H9 (cell line): ENCODE measurements around the gene RALGPS2. TPM values are rescaled to one million over a fixed set of nuclear protein-coding genes. Genes with fewer than 3 reads are reported as not detected.
"Not testable (repeated sequence)": the region's sequence is repeated elsewhere in the genome, so short reads cannot be mapped to it uniquely, and the experiment has no call there.

ENCODE experiments used
- DNase-seq: peaks from one replicate; pipeline ENCODE4 v3.0.0-alpha.2; 2017
- H2AFZ ChIP-seq: one replicate; pipeline ENCODE4 v1.6.1; 2013; ENCODE audit warnings: mild to moderate bottlenecking, low read length, control low read depth, moderate library complexity
- H2AK5ac ChIP-seq: 2 replicates; pipeline ENCODE4 v1.6.1; 2013; ENCODE audit warnings: low read length, control low read depth, mixed read lengths; ENCODE audit not compliant: insufficient read length
- H2BK120ac ChIP-seq: one replicate; pipeline ENCODE4 v1.6.1; 2013; ENCODE audit warnings: low read depth, mild to moderate bottlenecking, low read length, control low read depth, inconsistent platforms; ENCODE audit not compliant: poor library complexity, severe bottlenecking
- H2BK12ac ChIP-seq: 2 replicates; pipeline ENCODE4 v1.6.1; 2013; ENCODE audit warnings: low read length, control low read depth, mixed read lengths, low read depth; ENCODE audit not compliant: insufficient read length
- H2BK15ac ChIP-seq: 2 replicates; pipeline ENCODE4 v1.6.1; 2013; ENCODE audit warnings: low read depth, low read length, control low read depth
- H2BK20ac ChIP-seq: one replicate; pipeline ENCODE4 v1.6.1; 2013; ENCODE audit warnings: low read depth, mild to moderate bottlenecking, low read length, control low read depth, inconsistent platforms; ENCODE audit not compliant: poor library complexity, severe bottlenecking
- H2BK5ac ChIP-seq: 2 replicates; pipeline ENCODE4 v1.6.1; 2013; ENCODE audit warnings: low read length, control low read depth, mixed read lengths; ENCODE audit not compliant: insufficient read length
- H3K14ac ChIP-seq: 2 replicates; pipeline ENCODE4 v1.6.1; 2013; ENCODE audit warnings: low read length, control low read depth; ENCODE audit not compliant: insufficient read depth
- H3K18ac ChIP-seq: 2 replicates; pipeline ENCODE4 v1.6.1; 2013; ENCODE audit warnings: low read depth, mild to moderate bottlenecking, mixed read lengths, low read length, control low read depth; ENCODE audit not compliant: insufficient read length
- H3K23ac ChIP-seq: 2 replicates; pipeline ENCODE4 v1.6.1; 2013; ENCODE audit warnings: low read length, control low read depth, mixed read lengths, low read depth; ENCODE audit not compliant: insufficient read length
- H3K23me2 ChIP-seq: 2 replicates; pipeline ENCODE4 v1.6.1; 2013; ENCODE audit warnings: low read depth, mild to moderate bottlenecking, mixed read lengths, low read length, control low read depth; ENCODE audit not compliant: insufficient read length, poor library complexity, severe bottlenecking
- H3K27ac ChIP-seq: 2 replicates; pipeline ENCODE4 v1.5.1; 2013; ENCODE audit warnings: low read length, control low read depth, mixed read lengths, low read depth; ENCODE audit not compliant: insufficient read length
- H3K27me3 ChIP-seq: 2 replicates; pipeline ENCODE4 v1.6.1; 2013; ENCODE audit warnings: low read length, control low read depth, inconsistent platforms; ENCODE audit not compliant: insufficient read depth
- H3K4ac ChIP-seq: 2 replicates; pipeline ENCODE4 v1.6.1; 2013; ENCODE audit warnings: low read depth, mild to moderate bottlenecking, control low read depth, inconsistent platforms, low read length, moderate library complexity
- H3K4me1 ChIP-seq: 2 replicates; pipeline ENCODE4 v1.6.1; 2013; ENCODE audit warnings: low read length, control low read depth, inconsistent platforms; ENCODE audit not compliant: insufficient read depth
- H3K4me2 ChIP-seq: 2 replicates; pipeline ENCODE4 v1.6.1; 2013; ENCODE audit warnings: low read length, control low read depth, mixed read lengths; ENCODE audit not compliant: insufficient read length, insufficient read depth
- H3K56ac ChIP-seq: 2 replicates; pipeline ENCODE4 v1.6.1; 2013; ENCODE audit warnings: low read depth, mild to moderate bottlenecking, mixed read lengths, low read length, control low read depth; ENCODE audit not compliant: insufficient read length
- H3K79me1 ChIP-seq: 2 replicates; pipeline ENCODE4 v1.6.1; 2013; ENCODE audit warnings: low read depth, mild to moderate bottlenecking, moderate library complexity, low read length, control low read depth, inconsistent platforms; ENCODE audit not compliant: insufficient read depth, poor library complexity, severe bottlenecking
- H3K79me2 ChIP-seq: 2 replicates; pipeline ENCODE4 v1.6.1; 2013; ENCODE audit warnings: low read length, control low read depth, inconsistent platforms; ENCODE audit not compliant: insufficient read depth
- H3K9ac ChIP-seq: 2 replicates; pipeline ENCODE4 v1.6.1; 2013; ENCODE audit warnings: low read length, control low read depth, mixed read lengths; ENCODE audit not compliant: insufficient read length; ENCODE audit errors: extremely low read depth
- H3K9me3 ChIP-seq: one replicate; pipeline ENCODE4 v1.6.1; 2013; ENCODE audit warnings: low read depth, low read length, inconsistent platforms; ENCODE audit not compliant: control insufficient read depth
- H3T11ph ChIP-seq: one replicate; pipeline ENCODE4 v1.6.1; 2013; ENCODE audit warnings: mild to moderate bottlenecking, low read length, control low read depth, inconsistent platforms
- H4K20me1 ChIP-seq: one replicate; pipeline ENCODE4 v1.6.1; 2013; ENCODE audit not compliant: control insufficient read depth, insufficient read length, insufficient read depth
- H4K5ac ChIP-seq: 2 replicates; pipeline ENCODE4 v1.6.1; 2013; ENCODE audit warnings: low read depth, mild to moderate bottlenecking, mixed read lengths, low read length, control low read depth; ENCODE audit not compliant: insufficient read length
- H4K8ac ChIP-seq: replicated peaks from 2 replicates; pipeline ENCODE4 v1.6.1; 2013; ENCODE audit warnings: low read length, control low read depth, mixed read lengths, low read depth; ENCODE audit not compliant: insufficient read length
- H4K91ac ChIP-seq: 2 replicates; pipeline ENCODE4 v1.6.1; 2013; ENCODE audit warnings: low read depth, mild to moderate bottlenecking, moderate library complexity, mixed read lengths, low read length, control low read depth; ENCODE audit not compliant: insufficient read length
- H3K27ac Mint-ChIP-seq, 3 experiments: 2 replicates in 2 of 3; 3 replicates in 1 of 3; pipeline ENCODE4 v1.8.0; 2020 to 2021; ENCODE audit warnings: mixed read lengths in 3 of 3, mild to moderate bottlenecking in 1 of 3, moderate library complexity in 1 of 3
- H3K27me3 Mint-ChIP-seq: 2 replicates; pipeline ENCODE4 v1.8.0; 2021; ENCODE audit warnings: low read depth, mild to moderate bottlenecking, moderate library complexity, mixed read lengths
- H3K36me3 Mint-ChIP-seq, 3 experiments: 2 replicates in 2 of 3; 3 replicates in 1 of 3; pipeline ENCODE4 v1.8.0; 2020 to 2021; ENCODE audit warnings: low read depth in 3 of 3, mixed read lengths in 3 of 3; ENCODE audit not compliant: insufficient read depth in 1 of 3
- H3K4me1 Mint-ChIP-seq, 2 experiments: 2 replicates each; pipeline ENCODE4 v1.8.0; 2020; ENCODE audit warnings: mixed read lengths in 2 of 2
- H3K4me3 Mint-ChIP-seq, 2 experiments: 2 replicates in 1 of 2; 3 replicates in 1 of 2; pipeline ENCODE4 v1.8.0; 2020 to 2021; ENCODE audit warnings: mild to moderate bottlenecking in 2 of 2, mixed read lengths in 2 of 2, moderate library complexity in 1 of 2
- H3K9me3 Mint-ChIP-seq, 2 experiments: 2 replicates in 1 of 2; 3 replicates in 1 of 2; pipeline ENCODE4 v1.8.0; 2020; ENCODE audit warnings: mild to moderate bottlenecking in 2 of 2, mixed read lengths in 2 of 2, moderate library complexity in 1 of 2
- WGBS: extraction: QIAGEN DNeasy Blood & Tissue Kit; methylation state at CpG from one replicate; pipeline ENCODE4 v1.1.7; 2013; ENCODE audit warnings: missing lambda C conversion rate, low lambda C conversion rate, mixed read lengths; ENCODE audit not compliant: insufficient read length; ENCODE audit errors: extremely low coverage; 5-methylcytosine and 5-hydroxymethylcytosine counted together
- total RNA-seq: library from RNA; stranded (reverse); gene quantifications from 2 replicates; pipeline ENCODE4 v1.2.1, GENCODE V29; 2021
- TF ChIP-seq, protein P1 (sequence below): fragments of 200-600 bp; sonication (generic); conservative IDR thresholded peaks from 3 replicates; pipeline ENCODE4 v1.8.0; 2021; ENCODE audit warnings: antibody characterized with exemption, mild to moderate bottlenecking

The RALGPS2 gene
- total RNA-seq, 1 experiment from 2014 or later = 32.6 TPM

DNA sequence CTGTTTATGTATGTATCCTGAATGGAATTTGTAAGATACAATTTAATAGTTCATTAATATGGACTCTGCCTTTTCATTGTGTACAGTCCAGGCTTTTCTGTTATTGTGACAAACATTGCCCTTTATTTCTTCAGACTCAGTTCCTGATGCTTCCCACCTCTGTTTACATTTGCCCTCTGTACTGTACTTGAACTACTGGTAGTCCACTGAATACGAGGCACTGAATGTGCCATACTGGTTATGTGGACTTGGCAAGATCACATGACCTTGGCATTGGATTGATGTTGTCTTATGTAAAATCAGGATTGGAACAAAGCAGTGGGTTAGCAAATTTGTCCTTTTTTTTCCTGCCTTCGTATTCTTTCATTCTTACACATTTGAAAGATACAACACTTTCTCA lies 27.8 kb downstream of the RALGPS2 start:
- Histone ChIP-seq H3K23me2 (no peaks in the 10 kb centered on the region), H2BK120ac (no peak overlapping the region), H2BK15ac (no peak overlapping the region), H2BK5ac (no peak overlapping the region), H3K4ac (no peak overlapping the region), H4K5ac (no peak overlapping the region), H2AK5ac (no peak overlapping the region), H3K27me3 (no peaks in the 10 kb centered on the region), H3K23ac (no peak overlapping the region), H3K18ac (no peak overlapping the region), H4K8ac (no peak overlapping the region), H4K20me1 (no peaks in the 10 kb centered on the region), H3K56ac (no peak overlapping the region), H3K79me1 (peaks cover 4% of the 10 kb centered on the region), H3K14ac (no peak overlapping the region), H3K79me2 (peaks cover 4% of the 10 kb centered on the region; the same call in 1 of the 2 replicates), H2BK12ac (no peak overlapping the region), H3K9me3 (no peaks in the 10 kb centered on the region), H3K4me1 (no peaks in the 10 kb centered on the region; the same call in 1 of the 2 replicates), H3T11ph (no peak overlapping the region), H4K91ac (no peak overlapping the region), H3K4me2 (no peak overlapping the region), H2BK20ac (no peak overlapping the region), H2AFZ (no peak overlapping the region), H3K9ac (no peak overlapping the region), H3K27ac (no peak overlapping the region)
- DNase-seq = no peak
- no CpG with 5 or more reads among the region's 2 CpGs for WGBS
- H3K27ac Mint-ChIP-seq = no peak overlapping the region; a peak in 1 of 7 replicates
- H3K36me3 Mint-ChIP-seq = peaks cover 0 to 6% (median 4%) of the 10 kb centered on the region in 3 experiments; a peak in 4 of 7 replicates
- H3K4me1 Mint-ChIP-seq = peaks cover 3% of the 10 kb centered on the region in 2 experiments; a peak in 1 of 4 replicates
- no peak overlapping the region for H3K4me3 Mint-ChIP-seq
- H3K27me3 Mint-ChIP-seq = no peaks in the 10 kb centered on the region
- TF ChIP-seq, protein P1, sequence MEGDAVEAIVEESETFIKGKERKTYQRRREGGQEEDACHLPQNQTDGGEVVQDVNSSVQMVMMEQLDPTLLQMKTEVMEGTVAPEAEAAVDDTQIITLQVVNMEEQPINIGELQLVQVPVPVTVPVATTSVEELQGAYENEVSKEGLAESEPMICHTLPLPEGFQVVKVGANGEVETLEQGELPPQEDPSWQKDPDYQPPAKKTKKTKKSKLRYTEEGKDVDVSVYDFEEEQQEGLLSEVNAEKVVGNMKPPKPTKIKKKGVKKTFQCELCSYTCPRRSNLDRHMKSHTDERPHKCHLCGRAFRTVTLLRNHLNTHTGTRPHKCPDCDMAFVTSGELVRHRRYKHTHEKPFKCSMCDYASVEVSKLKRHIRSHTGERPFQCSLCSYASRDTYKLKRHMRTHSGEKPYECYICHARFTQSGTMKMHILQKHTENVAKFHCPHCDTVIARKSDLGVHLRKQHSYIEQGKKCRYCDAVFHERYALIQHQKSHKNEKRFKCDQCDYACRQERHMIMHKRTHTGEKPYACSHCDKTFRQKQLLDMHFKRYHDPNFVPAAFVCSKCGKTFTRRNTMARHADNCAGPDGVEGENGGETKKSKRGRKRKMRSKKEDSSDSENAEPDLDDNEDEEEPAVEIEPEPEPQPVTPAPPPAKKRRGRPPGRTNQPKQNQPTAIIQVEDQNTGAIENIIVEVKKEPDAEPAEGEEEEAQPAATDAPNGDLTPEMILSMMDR = no peak
- peaks cover 0 to 4% of the 10 kb centered on the region in 2 experiments; a peak in 2 of 5 replicates for H3K9me3 Mint-ChIP-seq

DNA sequence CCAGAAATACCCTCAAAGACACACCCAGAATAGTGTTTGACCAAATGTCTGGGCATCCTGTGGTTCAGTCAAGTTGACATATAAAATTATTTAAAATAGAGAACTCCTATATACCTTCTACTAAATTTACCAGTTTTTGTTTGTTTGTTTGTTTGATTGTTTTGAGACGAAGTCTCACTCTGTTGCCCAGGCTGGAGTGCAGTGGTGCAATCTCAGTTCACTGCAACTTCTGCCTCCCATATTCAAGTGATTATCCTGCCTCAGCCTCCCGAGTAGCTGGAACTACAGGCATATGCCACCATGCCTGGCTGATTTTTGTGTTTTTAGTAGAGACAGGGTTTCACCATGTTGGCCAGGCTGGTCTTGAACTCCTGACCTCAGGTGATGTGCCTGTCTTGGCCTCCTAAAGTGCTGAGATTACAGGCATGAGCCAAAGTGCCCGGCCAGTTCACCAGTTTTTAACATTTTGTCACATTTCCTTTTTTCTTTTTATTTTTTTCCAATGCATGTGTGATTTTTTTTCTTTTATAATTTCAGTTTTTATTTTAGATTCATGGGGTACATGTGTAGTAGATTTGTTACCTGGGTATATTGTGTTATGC lies 29.7 kb downstream of the RALGPS2 start:
- H3K14ac ChIP-seq, H3K4me3 Mint-ChIP-seq, H3K23me2 ChIP-seq, H3K27ac Mint-ChIP-seq, H2BK20ac ChIP-seq, DNase-seq, H2BK120ac ChIP-seq, H3K4me1 Mint-ChIP-seq, H3K79me1 ChIP-seq, H3K23ac ChIP-seq, H3K9me3 ChIP-seq, H3K27me3 Mint-ChIP-seq, H4K5ac ChIP-seq, H3K4ac ChIP-seq, H2BK15ac ChIP-seq, H2AK5ac ChIP-seq, H3K27ac ChIP-seq, H2BK12ac ChIP-seq, H3T11ph ChIP-seq, H2BK5ac ChIP-seq, H3K27me3 ChIP-seq, H2AFZ ChIP-seq, H4K91ac ChIP-seq, H3K56ac ChIP-seq, H3K18ac ChIP-seq, H3K4me1 ChIP-seq, H3K4me2 ChIP-seq, H4K20me1 ChIP-seq, H4K8ac ChIP-seq, H3K9ac ChIP-seq, H3K79me2 ChIP-seq: not testable (repeated sequence)
- no CpG with 5 or more reads among the region's 3 CpGs for WGBS
- H3K36me3 Mint-ChIP-seq = peaks cover 0 to 16% (median 4%) of the 10 kb centered on the region in 3 experiments; a peak in 5 of 7 replicates
- peaks cover 0 to 16% of the 10 kb centered on the region in 2 experiments; a peak in 4 of 5 replicates for H3K9me3 Mint-ChIP-seq
